K562 (cell line): ENCODE results near the gene STX2. TPM values are rescaled to one million over a fixed set of nuclear protein-coding genes. Genes with fewer than 3 reads are reported as not detected.
A peak's percentile ranks its signal among the peaks of the same experiment; 100 is the strongest.

ENCODE experiments used
- ARID2 ChIP-seq: fragments of 450-650 bp; IDR thresholded peaks from 2 replicates; pipeline ENCODE4 v1.6.1; 2017; ENCODE audit warnings: antibody characterized with exemption, mild to moderate bottlenecking
- ARID3A ChIP-seq: IDR thresholded peaks from 2 replicates; pipeline ENCODE4 v1.6.1; 2012; ENCODE audit warnings: low read depth, low read length, improper control_type of control experiment, borderline replicate concordance
- BRF1 ChIP-seq: IDR thresholded peaks from 3 replicates; pipeline ENCODE4 v1.6.1; 2011; ENCODE audit warnings: borderline replicate concordance, mild to moderate bottlenecking; ENCODE audit not compliant: insufficient read length; ENCODE audit errors: extremely low read depth
- FOXM1 ChIP-seq, 2 experiments: fragments of 450-650 bp in 1 of 2; sonication (generic) in 1 of 2; formaldehyde crosslinking in 1 of 2; IDR thresholded peaks; 2 replicates each; pipeline versions ENCODE4 v1.6.1 to v1.9.0; 2017 to 2022; ENCODE audit warnings: low read depth in 2 of 2, mild to moderate bottlenecking in 2 of 2, missing genetic modification reagents in 1 of 2, moderate library complexity in 1 of 2
- NEUROD1 ChIP-seq: fragments of 150-350 bp; IDR thresholded peaks from 2 replicates; pipeline ENCODE4 v1.6.1; 2014; ENCODE audit warnings: borderline replicate concordance, low read length, low read depth; ENCODE audit not compliant: partially characterized antibody
- NFE2 ChIP-seq: IDR thresholded peaks from 2 replicates; pipeline ENCODE4 v1.6.1; 2014; ENCODE audit warnings: antibody characterized with exemption, low read depth
- POU5F1 ChIP-seq: fragments of 150-350 bp; IDR thresholded peaks from 2 replicates; pipeline ENCODE4 v1.6.1; 2014; ENCODE audit warnings: borderline replicate concordance, low read length, low read depth, mild to moderate bottlenecking; ENCODE audit not compliant: partially characterized antibody
- RAD21 ChIP-seq, 2 experiments: fragments of 250-450 bp in 1 of 2; fragments of 450-650 bp in 1 of 2; sonication (Bioruptor Pico) in 1 of 2; formaldehyde crosslinking in 1 of 2; IDR thresholded peaks in 1 of 2; conservative IDR thresholded peaks in 1 of 2; 2 replicates each; pipeline versions ENCODE4 v1.4.0 to v1.8.0; 2020 to 2022; ENCODE audit warnings: mild to moderate bottlenecking in 2 of 2, moderate library complexity in 1 of 2
- RB1 ChIP-seq: fragments of 450-650 bp; IDR thresholded peaks from 2 replicates; pipeline ENCODE4 v1.6.1; 2017; ENCODE audit warnings: low read depth, mild to moderate bottlenecking
- SMARCA4 ChIP-seq: fragments of 450-650 bp; IDR thresholded peaks from 2 replicates; pipeline ENCODE4 v1.6.1; 2016
- SMC3 ChIP-seq: conservative IDR thresholded peaks from 2 replicates; pipeline ENCODE4 v1.6.1; 2011; ENCODE audit warnings: low read depth, low read length, improper control_type of control experiment; ENCODE audit not compliant: insufficient read depth
- TAF7 ChIP-seq: fragments of 450-650 bp; IDR thresholded peaks from 2 replicates; pipeline ENCODE4 v1.6.1; 2016; ENCODE audit warnings: missing genetic modification characterization, missing compliant biosample characterization
- TARDBP ChIP-seq: fragments of 450-650 bp; IDR thresholded peaks from 2 replicates; pipeline ENCODE4 v1.6.1; 2016
- TFAM ChIP-seq: fragments of 250-450 bp; sonication (Bioruptor Pico); conservative IDR thresholded peaks from 2 replicates; pipeline ENCODE4 v1.5.0; 2021; ENCODE audit warnings: mild to moderate bottlenecking, moderate library complexity
- THRB ChIP-seq: fragments of 450-650 bp; formaldehyde crosslinking; conservative IDR thresholded peaks from 2 replicates; pipeline ENCODE4 v1.4.0; 2022; ENCODE audit warnings: mild to moderate bottlenecking, missing genetic modification characterization
- UBTF ChIP-seq, 2 experiments: IDR thresholded peaks; 2 replicates each; pipeline ENCODE4 v1.6.1; 2012; ENCODE audit warnings: improper control_type of control experiment in 2 of 2, low read depth in 2 of 2, low read length in 2 of 2, borderline replicate concordance in 1 of 2
- XRCC4 ChIP-seq: IDR thresholded peaks from one replicate; pipeline ENCODE4 v1.6.1; 2011; ENCODE audit not compliant: insufficient read depth, insufficient read length; ENCODE audit errors: extremely low read depth
- ZBTB12 ChIP-seq: fragments of 250-450 bp; sonication (Bioruptor Pico); IDR thresholded peaks from 2 replicates; pipeline ENCODE4 v1.4.0; 2020
- ZNF12 ChIP-seq: sonication (generic); formaldehyde crosslinking; IDR thresholded peaks from 2 replicates; pipeline ENCODE4 v1.4.0; 2020; ENCODE audit warnings: mild to moderate bottlenecking, missing genetic modification reagents
- ZNF347 ChIP-seq: fragments of 450-650 bp; formaldehyde crosslinking; IDR thresholded peaks from 2 replicates; pipeline ENCODE4 v1.4.0; 2020; ENCODE audit warnings: low read depth, mild to moderate bottlenecking, moderate library complexity
- ZNF384 ChIP-seq: IDR thresholded peaks from 2 replicates; pipeline ENCODE4 v1.6.1; 2012; ENCODE audit warnings: low read depth, low read length, improper control_type of control experiment
- polyA plus RNA-seq, 8 experiments: library from polyadenylated mRNA; depleted of rRNA in 4 of 8; stranded (reverse) in 5 of 8; unstranded in 3 of 8; fragments of >200 nt; fragmentation: Nextera tagmentation in 2 of 8; fragmentation: Illumina TruSeq in 1 of 8; extraction: Ambion mirVana in 2 of 8; extraction: Trizol in 1 of 8; gene quantifications; 2 replicates each; pipeline versions ENCODE4 v1.2.1 to v1.2.3, GENCODE V29; 2011 to 2014; ENCODE audit warnings: inconsistent platforms in 1 of 8, missing spikeins in 1 of 8
- total RNA-seq, 7 experiments: library from RNA; depleted of rRNA in 6 of 7; stranded (reverse); fragments of >200 nt in 6 of 7; fragmentation: Illumina TruSeq in 2 of 7; extraction: Trizol in 2 of 7; gene quantifications; 2 replicates each; pipeline versions ENCODE4 v1.2.1 to v1.2.3, GENCODE V29; 2011 to 2021; ENCODE audit warnings: low replicate concordance in 1 of 7

The STX2 gene
- total and polyA plus RNA-seq, 9 of the 15 experiments (the other 6 are each of a cell fraction or from before 2014, with no cell fraction given), result 22.2 to 54.6 (median 30.8) TPM

- TF ChIP-seq SMARCA4, result no peak
- TF ChIP-seq ARID3A, result no peak
- no peak for TF ChIP-seq POU5F1
- TF ChIP-seq FOXM1 (IDR thresholded peaks at IDR 0.05; ENCODE audit: low read depth), result no peak
- TF ChIP-seq FOXM1 (CRISPR knock-in tag; IDR thresholded peaks at IDR 0.05; ENCODE audit: low read depth), result no peak
- TF ChIP-seq ARID2, result peak; percentile 58; the same call in 1 of the 2 replicates
- TF ChIP-seq RB1, result 0 out of 2 replicates have a peak, but pooled peaks have one; percentile 29
- no peak for TF ChIP-seq UBTF (IDR thresholded peaks at IDR 0.05; ENCODE audit: borderline replicate concordance in 1 of 2, low read depth in 2 of 2, low read length in 2 of 2)
- no peak for TF ChIP-seq XRCC4
- 0 out of 2 replicates have a peak, but pooled peaks have one; percentile 46 for TF ChIP-seq TARDBP
- no peak for TF ChIP-seq TFAM (CRISPR knock-in tag)
- TF ChIP-seq ZNF12 (CRISPR knock-in tag), result no peak
- no peak for TF ChIP-seq ZBTB12 (CRISPR knock-in tag)
- no peak for TF ChIP-seq ZNF384
- peak; percentile 90 for TF ChIP-seq SMC3
- TF ChIP-seq ZNF347, result no peak
- TF ChIP-seq THRB (CRISPR knock-in tag), result no peak
- TF ChIP-seq TAF7 (tag), result no peak
- TF ChIP-seq NFE2, result no peak
- no peak for TF ChIP-seq BRF1
- TF ChIP-seq NEUROD1, result no peak
- peak; percentile 73 to 90 for TF ChIP-seq RAD21 (CRISPR knock-in tag; conservative IDR thresholded peaks at IDR 0.05 in 1 of 2, IDR thresholded peaks at IDR 0.05 in 1 of 2)
Observed at GRCh38 chr12:130747867-130748740, 90.9 kb downstream of the STX2 start (continued).
